Esophagus muscularis mucosa (tissue), 4 donors: ENCODE data around the gene KIAA2012. TPM values are rescaled to one million over a fixed set of nuclear protein-coding genes. Genes with fewer than 3 reads are reported as not detected.

Experiments used
- DNase-seq: peaks from one replicate; pipeline ENCODE4 v3.0.0-alpha.2; 2017; ENCODE audit errors: extremely low spot score
- H3K27ac ChIP-seq, 4 donors: fragments of 200-600 bp; sonication (generic); replicated peaks in 1 of 4; 1 replicate in 3 of 4; 2 replicates in 1 of 4; pipeline ENCODE4 v1.5.1; 2016 to 2019; ENCODE audit warnings: mild to moderate bottlenecking in 1 of 4
- H3K27me3 ChIP-seq, 4 donors: fragments of 200-600 bp; sonication (generic); one replicate each; pipeline versions ENCODE4 v1.5.1 to v1.6.0; 2016 to 2019
- H3K36me3 ChIP-seq, 4 donors: fragments of 200-600 bp; sonication (generic); one replicate each; pipeline ENCODE4 v1.5.1; 2016 to 2019
- H3K4me1 ChIP-seq, 4 donors: fragments of 200-600 bp; sonication (generic); one replicate each; pipeline ENCODE4 v1.5.1; 2016 to 2019
- H3K4me3 ChIP-seq, 4 donors: fragments of 200-600 bp; sonication (generic); 1 replicate in 2 of 4; 2 replicates in 2 of 4; pipeline ENCODE4 v1.5.1; 2016 to 2019; ENCODE audit warnings: mild to moderate bottlenecking in 4 of 4, moderate library complexity in 1 of 4
- H3K9me3 ChIP-seq, 4 donors: fragments of 200-600 bp; sonication (generic); 1 replicate in 3 of 4; 2 replicates in 1 of 4; pipeline ENCODE4 v1.5.1; 2016 to 2019
- EP300 ChIP-seq: sonication (generic); formaldehyde crosslinking; IDR thresholded peaks from one replicate; pipeline ENCODE4 v1.6.1; 2017; ENCODE audit warnings: antibody characterized with exemption
- POLR2A ChIP-seq: fragments of 450-650 bp; IDR thresholded peaks from one replicate; pipeline ENCODE4 v1.6.1; 2017; ENCODE audit warnings: antibody characterized with exemption, moderate library complexity, mild to moderate bottlenecking, low read depth
- POLR2AphosphoS5 ChIP-seq, 2 donors: sonication (generic); formaldehyde crosslinking; IDR thresholded peaks; one replicate each; pipeline ENCODE4 v1.6.1; 2017; ENCODE audit warnings: antibody characterized with exemption in 2 of 2
- WGBS: methylation state at CpG from one replicate; pipeline ENCODE4 v1.1.5; 2018; 5-methylcytosine and 5-hydroxymethylcytosine counted together
- intact Hi-C: fragments of 100-400 bp; cut with DNase I; formaldehyde crosslinking; loops from one replicate; pipeline ENCODE4 v1.15.1; 2023
- total RNA-seq, 4 donors: library from RNA; depleted of rRNA; stranded (reverse); fragments of >200 nt; gene quantifications; one replicate each; pipeline versions ENCODE4 v1.1.0 to v1.2.1, GENCODE V29; 2016
- TF ChIP-seq, protein P1 (sequence below), 3 experiments: fragments of 200-600 bp in 2 of 3; fragments of 450-650 bp in 1 of 3; sonication (generic) in 2 of 3; IDR thresholded peaks; one replicate each; pipeline ENCODE4 v1.5.1; 2017 to 2019; ENCODE audit warnings: antibody characterized with exemption in 3 of 3, mild to moderate bottlenecking in 2 of 3, moderate library complexity in 1 of 3

KIAA2012 gene
- total RNA-seq, 4 donors from 2014 or later, result 0.45 TPM; not detected in 3

DNA sequence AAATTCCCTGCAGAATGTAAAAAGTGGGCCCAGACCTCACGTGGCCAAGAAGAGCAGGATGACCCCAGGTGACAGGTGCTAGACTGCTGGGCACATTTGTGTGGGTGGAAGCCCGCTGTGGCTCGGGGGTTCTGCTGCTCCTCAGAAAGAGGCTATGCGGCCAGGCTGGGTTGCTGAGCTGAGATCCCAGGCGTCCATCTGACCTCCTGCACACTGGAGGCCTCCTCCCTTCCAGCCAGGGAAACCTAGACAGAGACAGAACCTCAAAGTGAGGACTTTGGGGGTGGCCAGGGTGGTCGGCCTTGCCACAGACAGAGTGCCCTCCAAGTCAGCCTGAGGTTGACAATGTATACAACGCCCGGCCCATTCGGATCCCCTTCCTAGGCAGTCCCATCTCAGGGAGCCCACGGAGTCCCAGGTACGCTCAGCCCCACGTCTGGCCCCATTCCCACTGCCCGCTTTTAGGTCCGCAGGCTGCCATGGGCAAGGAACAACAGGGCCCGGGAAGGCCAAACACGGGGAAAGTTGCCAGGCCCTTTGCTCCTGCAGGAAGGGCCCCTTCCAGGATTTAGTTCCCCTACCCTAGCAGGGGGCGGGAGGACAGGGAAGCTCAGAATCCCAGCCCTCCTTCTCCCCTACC lies 75.6 kb downstream of the KIAA2012 start:
- Histone ChIP-seq H3K27ac (peak overlapping the region; percentile 48 to 83 (median 54)), H3K4me3 (no peak overlapping the region), H3K4me1 (peaks cover 15 to 33% (median 33%) of the 10 kb centered on the region in 4 donors), H3K27me3 (no peaks in the 10 kb centered on the region), H3K36me3 (no peaks in the 10 kb centered on the region), H3K9me3 (no peaks in the 10 kb centered on the region)
- DNase-seq, result no peak
- TF ChIP-seq POLR2A, result no peak
- TF ChIP-seq POLR2AphosphoS5 (IDR thresholded peaks at IDR 0.05), result no peak
- TF ChIP-seq EP300, result no peak
- TF ChIP-seq, protein P1, sequence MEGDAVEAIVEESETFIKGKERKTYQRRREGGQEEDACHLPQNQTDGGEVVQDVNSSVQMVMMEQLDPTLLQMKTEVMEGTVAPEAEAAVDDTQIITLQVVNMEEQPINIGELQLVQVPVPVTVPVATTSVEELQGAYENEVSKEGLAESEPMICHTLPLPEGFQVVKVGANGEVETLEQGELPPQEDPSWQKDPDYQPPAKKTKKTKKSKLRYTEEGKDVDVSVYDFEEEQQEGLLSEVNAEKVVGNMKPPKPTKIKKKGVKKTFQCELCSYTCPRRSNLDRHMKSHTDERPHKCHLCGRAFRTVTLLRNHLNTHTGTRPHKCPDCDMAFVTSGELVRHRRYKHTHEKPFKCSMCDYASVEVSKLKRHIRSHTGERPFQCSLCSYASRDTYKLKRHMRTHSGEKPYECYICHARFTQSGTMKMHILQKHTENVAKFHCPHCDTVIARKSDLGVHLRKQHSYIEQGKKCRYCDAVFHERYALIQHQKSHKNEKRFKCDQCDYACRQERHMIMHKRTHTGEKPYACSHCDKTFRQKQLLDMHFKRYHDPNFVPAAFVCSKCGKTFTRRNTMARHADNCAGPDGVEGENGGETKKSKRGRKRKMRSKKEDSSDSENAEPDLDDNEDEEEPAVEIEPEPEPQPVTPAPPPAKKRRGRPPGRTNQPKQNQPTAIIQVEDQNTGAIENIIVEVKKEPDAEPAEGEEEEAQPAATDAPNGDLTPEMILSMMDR (IDR thresholded peaks at IDR 0.05), result no peak
- WGBS, result 93% methylated on average over 9 of the region's 17 CpGs
- intact Hi-C loops, result loop anchor here (10.0 kb wide), 1 partner anchor 94 kb away; no protein-coding TSS in a partner anchor

DNA sequence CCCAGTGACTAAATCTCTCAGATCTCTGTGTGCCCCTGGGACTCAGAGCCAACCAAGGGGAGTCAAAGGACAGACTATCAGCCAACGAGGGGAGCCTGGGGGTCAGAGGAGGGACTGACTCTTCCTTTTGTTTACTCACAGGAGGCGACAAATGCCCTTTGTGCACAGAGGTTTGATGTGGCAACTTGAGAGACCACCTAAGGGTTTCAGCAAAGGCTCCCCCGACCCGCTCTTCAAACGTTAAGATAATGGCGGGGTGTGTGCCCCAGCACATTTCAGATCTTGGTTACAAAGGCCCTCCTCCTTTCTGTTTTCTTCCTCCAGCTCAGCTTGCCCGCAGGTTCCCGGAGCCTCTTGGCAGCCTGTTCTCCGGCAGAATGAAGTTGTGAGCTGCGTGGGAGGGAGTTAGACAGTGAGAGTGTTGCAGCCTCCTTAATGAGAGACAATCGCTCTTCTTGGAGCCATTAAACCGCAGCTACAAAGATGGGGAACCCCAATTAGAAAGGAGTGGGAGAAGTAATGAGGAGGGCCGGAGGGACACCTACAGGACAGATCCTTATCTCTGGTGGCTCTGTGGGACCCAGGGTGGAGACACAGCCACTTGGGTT lies 76.2 kb downstream of the KIAA2012 start:
- intact Hi-C loops, result loop anchor here (10.0 kb wide), 1 partner anchor 94 kb away; no protein-coding TSS in a partner anchor
- Histone ChIP-seq H3K9me3 (no peaks in the 10 kb centered on the region), H3K27ac (peak overlapping the region; percentile 48 to 83 (median 54)), H3K36me3 (no peaks in the 10 kb centered on the region), H3K4me1 (peaks cover 15 to 39% (median 36%) of the 10 kb centered on the region in 4 donors), H3K4me3 (peak overlapping the region in 1 of 4 donors; percentile 20), H3K27me3 (no peaks in the 10 kb centered on the region)
- DNase-seq, result no peak
- TF ChIP-seq POLR2AphosphoS5 (IDR thresholded peaks at IDR 0.05), result no peak
- TF ChIP-seq EP300, result no peak
- no peak for TF ChIP-seq POLR2A
- 49% methylated on average over 13 of the region's 13 CpGs for WGBS

DNA sequence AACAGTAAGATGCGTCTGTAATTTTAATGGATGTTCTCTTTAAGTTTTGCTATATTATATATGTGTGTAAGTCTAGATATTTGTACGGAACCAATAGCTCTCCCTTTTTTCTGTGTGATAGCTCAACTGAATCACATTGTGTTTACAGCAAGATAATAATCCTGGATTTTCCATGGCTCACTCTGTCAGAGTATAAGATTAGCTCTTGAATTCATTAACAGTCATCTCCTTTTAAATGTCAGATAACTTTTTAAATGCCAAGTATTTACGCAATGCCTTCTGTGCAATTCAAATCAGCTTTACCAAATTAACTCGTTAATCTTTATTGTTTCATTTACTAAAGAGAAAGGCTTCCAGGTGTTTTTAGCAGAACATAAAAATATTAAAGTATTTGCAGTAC lies 76.9 kb downstream of the KIAA2012 start:
- H3K9me3 ChIP-seq, result no peaks in the 10 kb centered on the region
- no peak overlapping the region for H3K4me3 ChIP-seq
- no peaks in the 10 kb centered on the region for H3K36me3 ChIP-seq
- TF ChIP-seq EP300, result no peak
- TF ChIP-seq, protein P1 (IDR thresholded peaks at IDR 0.05), result no peak
- no peak for TF ChIP-seq POLR2A
- no peak for TF ChIP-seq POLR2AphosphoS5 (IDR thresholded peaks at IDR 0.05)
- no peaks in the 10 kb centered on the region for H3K27me3 ChIP-seq
- DNase-seq, result no peak
- peaks cover 15 to 44% (median 41%) of the 10 kb centered on the region in 4 donors for H3K4me1 ChIP-seq
- intact Hi-C loops, result loop anchor here (10.0 kb wide), 1 partner anchor 95 kb away; no protein-coding TSS in a partner anchor
- 72% methylated on average over 4 of the region's 4 CpGs for WGBS
- peak overlapping the region in 2 of 4 donors; percentile 55 to 83 for H3K27ac ChIP-seq

DNA sequence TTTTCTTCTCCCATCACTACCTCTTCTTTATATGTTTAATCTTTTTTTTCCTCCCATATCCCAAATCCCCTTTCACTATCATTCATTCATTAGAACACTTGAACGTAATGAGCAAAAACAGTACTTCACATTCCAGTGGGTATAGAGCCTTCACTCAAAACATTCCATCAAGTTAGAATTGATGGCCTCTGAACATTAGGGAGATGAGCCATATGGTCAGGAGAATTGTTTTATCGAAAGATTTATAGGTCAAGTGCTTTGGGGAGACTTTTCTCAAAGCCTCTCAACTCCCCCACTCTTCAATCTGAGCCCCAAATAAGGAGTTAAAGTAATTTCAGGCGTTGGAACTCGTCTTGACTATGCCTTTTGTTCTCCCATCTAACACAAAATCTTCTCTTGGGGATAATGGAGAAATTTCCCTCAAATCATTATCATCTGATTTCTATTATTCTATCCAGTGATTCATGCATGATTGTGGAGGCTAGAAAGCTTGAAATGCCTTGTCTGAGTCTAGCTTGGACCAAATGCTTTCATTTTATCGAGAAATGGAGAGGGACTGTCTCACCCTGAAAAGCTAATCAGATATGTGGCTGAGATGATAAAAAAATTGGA lies 79.2 kb downstream of the KIAA2012 start:
- Histone ChIP-seq H3K36me3 (no peaks in the 10 kb centered on the region), H3K27ac (no peak overlapping the region), H3K27me3 (no peaks in the 10 kb centered on the region), H3K9me3 (no peaks in the 10 kb centered on the region), H3K4me1 (peaks cover 15 to 41% (median 37%) of the 10 kb centered on the region in 4 donors), H3K4me3 (no peak overlapping the region)
- no peak for DNase-seq
- TF ChIP-seq EP300 (no peak), POLR2A (no peak), POLR2AphosphoS5 (IDR thresholded peaks at IDR 0.05) (no peak)
- TF ChIP-seq, protein P1 (IDR thresholded peaks at IDR 0.05), result no peak
- intact Hi-C loops, result no loop called here
- WGBS, result 64% methylated on average over 5 of the region's 5 CpGs

DNA sequence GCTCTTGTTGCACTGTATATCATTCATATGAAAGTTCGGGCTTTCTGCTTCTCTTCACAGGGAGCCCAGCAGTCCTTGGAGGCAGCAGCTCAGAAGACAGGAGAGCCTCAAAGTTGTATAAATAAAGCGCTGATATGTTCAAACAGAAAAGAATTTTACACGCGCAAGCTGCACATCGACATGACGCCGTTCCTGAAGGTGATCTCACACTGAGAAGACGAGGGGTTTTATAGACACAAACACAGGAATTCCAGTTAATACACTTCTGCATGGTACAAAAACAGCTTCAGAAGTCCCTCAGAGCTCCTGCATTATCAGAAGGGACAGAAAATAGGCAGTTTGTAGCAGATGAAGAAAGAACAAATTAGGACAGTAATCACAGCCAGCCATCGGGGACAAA lies 81.6 kb downstream of the KIAA2012 start:
- no peaks in the 10 kb centered on the region for H3K9me3 ChIP-seq
- DNase-seq, result no peak
- no peaks in the 10 kb centered on the region for H3K36me3 ChIP-seq
- peaks cover 3 to 17% (median 13%) of the 10 kb centered on the region in 4 donors for H3K4me1 ChIP-seq
- no peak overlapping the region for H3K27ac ChIP-seq
- no peak overlapping the region for H3K4me3 ChIP-seq
- WGBS, result 47% methylated on average over 9 of the region's 9 CpGs
- intact Hi-C loops, result loop anchor here (5.0 kb wide), 2 partner anchors 117 to 292 kb away; no protein-coding TSS in a partner anchor
- no peaks in the 10 kb centered on the region for H3K27me3 ChIP-seq
- TF ChIP-seq POLR2A (no peak), EP300 (no peak), POLR2AphosphoS5 (IDR thresholded peaks at IDR 0.05) (no peak)
- TF ChIP-seq, protein P1 (IDR thresholded peaks at IDR 0.05), result no peak
